K562 (cell line): ENCODE measurements around the gene KCNMB3. TPM values are rescaled to one million over a fixed set of nuclear protein-coding genes. Genes with fewer than 3 reads are reported as not detected.

Source experiments
- ATAC-seq: fragments of 200-7000 bp; cut with Tn5 transposase; 3 replicates; pipeline ENCODE4 v1.9.1; 2020; ENCODE audit warnings: moderate library complexity
- BruUV-seq: library from RNA; stranded (reverse); fragments of 400-500 nt; replicated peaks from 2 replicates; lab custom pipeline; 2021; lab: Mats Ljungman, UMichigan
- CTCF ChIA-PET: fragments of 300-600 bp; formaldehyde crosslinking; extraction: SDS; loops from one replicate; lab custom pipeline; 2021; ENCODE audit warnings: low intra/inter-chr PET ratio; lab: Yijun Ruan, JAX
- POLR2A ChIA-PET: fragments of 300-600, 350-650 bp; sonication (Branson Sonifier 250); formaldehyde crosslinking; extraction: SDS; loops from one replicate; lab custom pipeline; 2021; ENCODE audit warnings: antibody characterized with exemption, inconsistent platforms; lab: Yijun Ruan, JAX
- DNase-seq, 4 experiments: peaks; one replicate each; pipeline versions ENCODE4 v3.0.0 to v3.0.0-alpha.2; 2011 to 2018; ENCODE audit warnings: low spot score in 3 of 4, mixed read lengths in 3 of 4; ENCODE audit errors: extremely low read depth in 1 of 4
- FAIRE-seq: peaks from 2 replicates; lab custom pipeline; 2011; peaks lifted over from hg19 to GRCh38; lab: Jason Lieb, UNC
- H2AFZ ChIP-seq: 2 replicates; pipeline ENCODE4 v1.6.0; 2011; ENCODE audit warnings: low read depth, low read length, control low read depth, inconsistent platforms
- H3K27ac ChIP-seq: fragments of 200-600 bp; 3 replicates; pipeline ENCODE4 v1.8.0; 2011; ENCODE audit warnings: low read depth, mild to moderate bottlenecking, control low read depth, inconsistent platforms, low read length, moderate library complexity, mixed read lengths; ENCODE audit errors: extremely low read depth
- H3K27me3 ChIP-seq, 2 experiments: fragments of 300-600 bp in 1 of 2; 2 replicates in 1 of 2; 3 replicates in 1 of 2; pipeline versions ENCODE4 v1.6.0 to v1.8.0; 2011; ENCODE audit warnings: inconsistent platforms in 2 of 2, low read length in 2 of 2, mild to moderate bottlenecking in 1 of 2, mixed read lengths in 1 of 2, moderate library complexity in 1 of 2; ENCODE audit not compliant: control insufficient read depth in 2 of 2, insufficient read depth in 2 of 2
- H3K36me3 ChIP-seq: fragments of 300-600 bp; 3 replicates; pipeline ENCODE4 v1.8.0; 2011; ENCODE audit warnings: mild to moderate bottlenecking, low read length, inconsistent platforms; ENCODE audit not compliant: control insufficient read depth, insufficient read depth
- H3K4me1 ChIP-seq, 2 experiments: fragments of 200-600 bp in 1 of 2; replicated peaks in 1 of 2; 2 replicates in 1 of 2; 3 replicates in 1 of 2; pipeline versions ENCODE4 v1.5.1 to v1.8.0; 2011; ENCODE audit warnings: inconsistent platforms in 2 of 2, low read length in 2 of 2, mild to moderate bottlenecking in 1 of 2, mixed read lengths in 1 of 2, moderate library complexity in 1 of 2; ENCODE audit not compliant: control insufficient read depth in 2 of 2, insufficient read depth in 2 of 2
- H3K4me2 ChIP-seq: 2 replicates; pipeline ENCODE4 v1.6.1; 2011; ENCODE audit warnings: low read length, control low read depth, inconsistent platforms, mixed read lengths; ENCODE audit not compliant: insufficient read depth
- H3K4me3 ChIP-seq: fragments of 200-600 bp; sonication (generic), shearing (Covaris generic); 2 replicates; pipeline ENCODE4 v1.5.1; 2016; ENCODE audit warnings: control low read depth, inconsistent platforms
- H3K79me2 ChIP-seq: fragments of 200-600 bp; 3 replicates; pipeline ENCODE4 v1.8.0; 2011; ENCODE audit warnings: low read length, inconsistent platforms; ENCODE audit not compliant: control insufficient read depth, insufficient read depth
- H3K9ac ChIP-seq, 2 experiments: 2 replicates each; pipeline versions ENCODE4 v1.6.0 to v1.6.1; 2011; ENCODE audit warnings: low read depth in 2 of 2, low read length in 2 of 2, control low read depth in 1 of 2, inconsistent platforms in 1 of 2, mild to moderate bottlenecking in 1 of 2, mixed read lengths in 1 of 2; ENCODE audit not compliant: insufficient read depth in 1 of 2
- H3K9me1 ChIP-seq: one replicate; pipeline ENCODE4 v1.6.0; 2011; ENCODE audit warnings: inconsistent platforms, mild to moderate bottlenecking, low read length, moderate library complexity; ENCODE audit not compliant: control insufficient read depth, insufficient read depth
- H3K9me3 ChIP-seq: replicated peaks from 2 replicates; pipeline ENCODE4 v1.5.1; 2011; ENCODE audit warnings: low read depth, low read length, inconsistent platforms; ENCODE audit not compliant: control insufficient read depth, insufficient read depth
- H4K20me1 ChIP-seq: replicated peaks from 2 replicates; pipeline ENCODE4 v1.6.1; 2011; ENCODE audit warnings: low read length, inconsistent platforms, mixed read lengths; ENCODE audit not compliant: control insufficient read depth, insufficient read depth
- CAMTA2 ChIP-seq: fragments of 250-450 bp; sonication (Bioruptor Pico); conservative IDR thresholded peaks from 2 replicates; pipeline ENCODE4 v1.5.1; 2022
- CBX3 ChIP-seq, 2 experiments: IDR thresholded peaks; 1 replicate in 1 of 2; 2 replicates in 1 of 2; pipeline ENCODE4 v1.6.1; 2012; ENCODE audit warnings: inconsistent platforms in 2 of 2, low read length in 2 of 2, borderline replicate concordance in 1 of 2, control low read depth in 1 of 2
- CTCF ChIP-seq, 3 experiments: IDR thresholded peaks in 2 of 3; conservative IDR thresholded peaks in 1 of 3; 2 replicates each; pipeline ENCODE4 v1.5.1; 2011 to 2012; ENCODE audit warnings: low read length in 3 of 3, mild to moderate bottlenecking in 3 of 3, control low read depth in 2 of 3, improper control_type of control experiment in 1 of 3, inconsistent platforms in 1 of 3, low read depth in 1 of 3, mixed read lengths in 1 of 3, moderate library complexity in 1 of 3; ENCODE audit not compliant: insufficient read depth in 2 of 3
- MAFG ChIP-seq: fragments of 450-650 bp; conservative IDR thresholded peaks from 2 replicates; pipeline ENCODE4 v1.6.1; 2016; ENCODE audit warnings: missing genetic modification characterization, missing compliant biosample characterization
- MAFK ChIP-seq: IDR thresholded peaks from 2 replicates; pipeline ENCODE4 v1.6.1; 2011; ENCODE audit warnings: low read length, improper control_type of control experiment
- MXD1 ChIP-seq: fragments of 250-450 bp; sonication (Bioruptor Pico); IDR thresholded peaks from 2 replicates; pipeline ENCODE4 v1.8.0; 2021; ENCODE audit warnings: borderline replicate concordance, mild to moderate bottlenecking, moderate library complexity; ENCODE audit not compliant: poor library complexity, severe bottlenecking
- NR1H2 ChIP-seq: sonication (generic); formaldehyde crosslinking; IDR thresholded peaks from 2 replicates; pipeline ENCODE4 v1.4.0; 2020; ENCODE audit warnings: mild to moderate bottlenecking, missing genetic modification reagents
- TFE3 ChIP-seq: fragments of 450-650 bp; formaldehyde crosslinking; IDR thresholded peaks from 2 replicates; pipeline ENCODE4 v1.4.0; 2020; ENCODE audit warnings: mild to moderate bottlenecking, mixed read lengths
- TGIF2 ChIP-seq: sonication (generic); formaldehyde crosslinking; IDR thresholded peaks from 2 replicates; pipeline ENCODE4 v1.8.1; 2022; ENCODE audit warnings: mild to moderate bottlenecking, missing genetic modification reagents, moderate library complexity
- ZNF212 ChIP-seq: fragments of 450-650 bp; formaldehyde crosslinking; IDR thresholded peaks from 2 replicates; pipeline ENCODE4 v1.4.0; 2020; ENCODE audit warnings: mild to moderate bottlenecking
- ZNF232 ChIP-seq: sonication (generic); formaldehyde crosslinking; IDR thresholded peaks from 2 replicates; pipeline ENCODE4 v1.8.0; 2022; ENCODE audit warnings: mild to moderate bottlenecking, missing genetic modification reagents
- ZNF316 ChIP-seq: fragments of 450-650 bp; IDR thresholded peaks from 2 replicates; pipeline ENCODE4 v1.6.1; 2016
- ZZZ3 ChIP-seq: fragments of 450-650 bp; IDR thresholded peaks from 2 replicates; pipeline ENCODE4 v1.6.1; 2016; ENCODE audit warnings: antibody characterized with exemption, mild to moderate bottlenecking, moderate library complexity
- WGBS: fragments of 100-300 bp; shearing (Covaris generic); methylation state at CpG from one replicate; pipeline ENCODE4 v1.1.6; 2016; ENCODE audit warnings: low coverage, mixed read lengths; ENCODE audit not compliant: insufficient coverage; ENCODE audit errors: missing lambda C conversion rate; 5-methylcytosine and 5-hydroxymethylcytosine counted together
- in situ Hi-C: fragments of 300-500 bp; cut with MboI; formaldehyde crosslinking; loops from 4 replicates; pipeline ENCODE4 v1.15.0; 2018; ENCODE audit warnings: inconsistent platforms, mixed read lengths
- intact Hi-C: fragments of 100-400 bp; cut with micrococcal nuclease; formaldehyde crosslinking; loops from 2 replicates; pipeline ENCODE4 v1.14.2; 2022
- polyA plus RNA-seq, 8 experiments: library from polyadenylated mRNA; depleted of rRNA in 4 of 8; stranded (reverse) in 5 of 8; unstranded in 3 of 8; fragments of >200 nt; fragmentation: Nextera tagmentation in 2 of 8; fragmentation: Illumina TruSeq in 1 of 8; extraction: Ambion mirVana in 2 of 8; extraction: Trizol in 1 of 8; gene quantifications; 2 replicates each; pipeline versions ENCODE4 v1.2.1 to v1.2.3, GENCODE V29; 2011 to 2014; ENCODE audit warnings: inconsistent platforms in 1 of 8, missing spikeins in 1 of 8
- total RNA-seq, 7 experiments: library from RNA; depleted of rRNA in 6 of 7; stranded (reverse); fragments of >200 nt in 6 of 7; fragmentation: Illumina TruSeq in 2 of 7; extraction: Trizol in 2 of 7; gene quantifications; 2 replicates each; pipeline versions ENCODE4 v1.2.1 to v1.2.3, GENCODE V29; 2011 to 2021; ENCODE audit warnings: low replicate concordance in 1 of 7

Gene KCNMB3
- total and polyA plus RNA-seq, 9 of the 15 experiments (the other 6 are each of a cell fraction or from before 2014, with no cell fraction given) = 7.0 to 21.1 (median 14.3) TPM

- no peak overlapping the region for H2AFZ ChIP-seq
- H3K4me1 ChIP-seq = peaks cover 3% of the 10 kb centered on the region in 2 experiments; a peak in 3 of 5 replicates
- no peaks in the 10 kb centered on the region for H3K9me1 ChIP-seq
- TF ChIP-seq TFE3 (CRISPR knock-in tag) (peak; percentile 56; the same call in 1 of the 2 replicates), CBX3 (IDR thresholded peaks at IDR 0.05; ENCODE audit: borderline replicate concordance in 1 of 2, low read length in 2 of 2) (no peak)
- BruUV-seq = no TSS peak
- intact Hi-C loops (no loop called here), in situ Hi-C loops (no loop called here)
- no peak overlapping the region for H3K9ac ChIP-seq
- no peak overlapping the region for H3K4me3 ChIP-seq
- WGBS = 88% methylated on average over 2 of the region's 3 CpGs
- DNase-seq (no peak), FAIRE-seq (no peak), ATAC-seq (no peak)
- no peaks in the 10 kb centered on the region for H3K9me3 ChIP-seq
- no peak overlapping the region for H3K27ac ChIP-seq
- ChIA-PET CTCF (no interaction called here), POLR2A (no interaction called here)
- H3K27me3 ChIP-seq = no peaks in the 10 kb centered on the region
- H3K4me2 ChIP-seq = no peak overlapping the region
- H3K36me3 ChIP-seq = no peaks in the 10 kb centered on the region
- H3K79me2 ChIP-seq = no peaks in the 10 kb centered on the region
- no peaks in the 10 kb centered on the region for H4K20me1 ChIP-seq
Observed at GRCh38 chr3:179281825-179282224, 30.9 kb upstream of the KCNMB3 start.

GRCh38 chr3:179279837-179280236 lies 28.9 kb upstream of the KCNMB3 start:
- 79% methylated on average over 1 of the region's 1 CpG for WGBS
- in situ Hi-C loops (no loop called here), intact Hi-C loops (no loop called here)
- no peak overlapping the region for H3K4me2 ChIP-seq
- FAIRE-seq = no peak
- no peaks in the 10 kb centered on the region for H4K20me1 ChIP-seq
- H3K9me1 ChIP-seq = no peaks in the 10 kb centered on the region
- no peak overlapping the region for H3K27ac ChIP-seq
- H3K27me3 ChIP-seq = no peaks in the 10 kb centered on the region
- no peak overlapping the region for H3K4me3 ChIP-seq
- peaks cover 6 to 13% of the 10 kb centered on the region in 2 experiments; a peak in 4 of 5 replicates for H3K4me1 ChIP-seq
- H3K9ac ChIP-seq = no peak overlapping the region
- H2AFZ ChIP-seq = no peak overlapping the region
- ATAC-seq = 0 out of 3 replicates have a peak, but pooled peaks have one; percentile 24
- POLR2A ChIA-PET = interaction anchor here (0.9 to 1.2 kb wide), 3 partner anchors 8 to 12 kb away, joined by 3 to 5 read pairs (median 3); no protein-coding TSS in a partner anchor
- H3K36me3 ChIP-seq = no peaks in the 10 kb centered on the region
- no peaks in the 10 kb centered on the region for H3K79me2 ChIP-seq
- no peaks in the 10 kb centered on the region for H3K9me3 ChIP-seq
- BruUV-seq = no TSS peak
- CTCF ChIA-PET = no interaction called here
- no peak for DNase-seq
- TF ChIP-seq NR1H2 (CRISPR knock-in tag) = no peak
- peak; percentile 90 for TF ChIP-seq MAFG
- TF ChIP-seq CAMTA2 (CRISPR knock-in tag) = no peak
- TF ChIP-seq TGIF2 (CRISPR knock-in tag) = no peak
- TF ChIP-seq ZNF316 = peak; percentile 97
- no peak for TF ChIP-seq ZZZ3
- TF ChIP-seq CTCF (IDR thresholded peaks at IDR 0.05 in 2 of 3, conservative IDR thresholded peaks at IDR 0.05 in 1 of 3; ENCODE audit: insufficient read depth in 2 of 3, low read depth in 1 of 3, low read length in 3 of 3) = peak in 2 of 3 experiments; percentile 5 to 25; a peak in 1 of 6 replicates
- no peak for TF ChIP-seq ZNF232
- no peak for TF ChIP-seq MXD1 (CRISPR knock-in tag)
- no peak for TF ChIP-seq ZNF212
- TF ChIP-seq MAFK = peak; percentile 92
